HFF-Myc (cell line): ENCODE results near the gene CFAP298.
A peak's percentile ranks its signal among the peaks of the same experiment; 100 is the strongest.
"Not testable (repeated sequence)": the region's sequence is repeated elsewhere in the genome, so short reads cannot be mapped to it uniquely, and the experiment has no call there.

ENCODE experiments used
- DNase-seq: peaks from one replicate; pipeline ENCODE4 v3.0.0-alpha.2; 2011; ENCODE audit warnings: low read depth; ENCODE audit errors: extremely low read depth
- H3K4me3 ChIP-seq: replicated peaks from 2 replicates; pipeline ENCODE4 v1.5.1; 2011; ENCODE audit warnings: low read depth, mild to moderate bottlenecking, control low read depth, low read length
- CTCF ChIP-seq: IDR thresholded peaks from 2 replicates; pipeline ENCODE4 v1.5.1; 2012; ENCODE audit warnings: mild to moderate bottlenecking, low read depth, low read length, control low read depth; ENCODE audit errors: missing control alignments

The CFAP298 gene

GRCh38 chr21:32566741-32567389, 45.3 kb downstream of the CFAP298 start:
- TF ChIP-seq CTCF, result no peak
- no peak for DNase-seq
- H3K4me3 ChIP-seq, result no peak overlapping the region

GRCh38 chr21:32565856-32566465, 46.2 kb downstream of the CFAP298 start:
- no peak for TF ChIP-seq CTCF
- DNase-seq, result no peak
- no peak overlapping the region for H3K4me3 ChIP-seq

GRCh38 chr21:32562915-32563314, 49.3 kb downstream of the CFAP298 start:
- no peak overlapping the region for H3K4me3 ChIP-seq
- TF ChIP-seq CTCF, result no peak
- DNase-seq, result no peak

GRCh38 chr21:32562426-32562825, 49.8 kb downstream of the CFAP298 start:
- peak; percentile 78 for DNase-seq
- no peak overlapping the region for H3K4me3 ChIP-seq
- peak; percentile 68 for TF ChIP-seq CTCF

- H3K4me3 ChIP-seq, DNase-seq: not testable (repeated sequence)
Observed at GRCh38 chr21:32561476-32561875, 50.7 kb downstream of the CFAP298 start.

GRCh38 chr21:32560896-32561295, 51.3 kb downstream of the CFAP298 start:
- no peak overlapping the region for H3K4me3 ChIP-seq
- no peak for TF ChIP-seq CTCF
- DNase-seq, result no peak

- TF ChIP-seq CTCF, result no peak
- no peak overlapping the region for H3K4me3 ChIP-seq
- DNase-seq, result no peak
Observed at GRCh38 chr21:32559006-32559610, 53.1 kb downstream of the CFAP298 start.
